Endodermal cell (in vitro differentiated cells): ENCODE data around the gene ABI3BP. TPM values are rescaled to one million over a fixed set of nuclear protein-coding genes. Genes with fewer than 3 reads are reported as not detected.

ENCODE experiments used
- DNase-seq: peaks from one replicate; pipeline ENCODE4 v3.0.0-alpha.2; 2017
- H3K27ac ChIP-seq: 2 replicates; pipeline ENCODE4 v1.5.1; 2013; ENCODE audit warnings: mild to moderate bottlenecking, low read depth, low read length, moderate library complexity
- H3K27me3 ChIP-seq: 2 replicates; pipeline ENCODE4 v1.6.1; 2013; ENCODE audit warnings: mild to moderate bottlenecking, low read length, moderate library complexity; ENCODE audit not compliant: insufficient read depth, control insufficient read depth, poor library complexity, severe bottlenecking
- H3K36me3 ChIP-seq: 2 replicates; pipeline ENCODE4 v1.7.0; 2013; ENCODE audit warnings: mild to moderate bottlenecking, low read length, moderate library complexity; ENCODE audit not compliant: control insufficient read depth, insufficient read depth
- H3K4me1 ChIP-seq: one replicate; pipeline ENCODE4 v1.7.0; 2013; ENCODE audit warnings: low read length; ENCODE audit not compliant: control insufficient read depth, insufficient read depth
- H3K4me3 ChIP-seq: 2 replicates; pipeline ENCODE4 v1.5.1; 2013; ENCODE audit warnings: mild to moderate bottlenecking, low read length, moderate library complexity
- H3K9ac ChIP-seq: 2 replicates; pipeline ENCODE4 v1.6.1; 2013; ENCODE audit warnings: mild to moderate bottlenecking, low read length, moderate library complexity; ENCODE audit not compliant: poor library complexity, severe bottlenecking; ENCODE audit errors: extremely low read depth
- H3K9me3 ChIP-seq: 2 replicates; pipeline ENCODE4 v1.6.1; 2013; ENCODE audit warnings: mild to moderate bottlenecking, low read length, moderate library complexity; ENCODE audit not compliant: control insufficient read depth
- H3K27ac Mint-ChIP-seq: 2 replicates; pipeline ENCODE4 v1.8.0; 2020; ENCODE audit warnings: mixed read lengths
- H3K27me3 Mint-ChIP-seq: 2 replicates; pipeline ENCODE4 v1.8.0; 2021; ENCODE audit warnings: mild to moderate bottlenecking, mixed read lengths; ENCODE audit not compliant: insufficient read depth
- H3K36me3 Mint-ChIP-seq: 2 replicates; pipeline ENCODE4 v1.8.0; 2020; ENCODE audit warnings: low read depth, mixed read lengths
- H3K4me1 Mint-ChIP-seq: 2 replicates; pipeline ENCODE4 v1.8.0; 2020; ENCODE audit warnings: mixed read lengths
- H3K4me3 Mint-ChIP-seq: 2 replicates; pipeline ENCODE4 v1.8.0; 2020; ENCODE audit warnings: mild to moderate bottlenecking, moderate library complexity, mixed read lengths
- H3K9me3 Mint-ChIP-seq: 2 replicates; pipeline ENCODE4 v1.8.0; 2020; ENCODE audit warnings: mild to moderate bottlenecking, mixed read lengths
- WGBS, 2 experiments: methylation state at CpG; one replicate each; pipeline versions ENCODE4 v1.1.5 to v1.1.7; 2013; ENCODE audit warnings: missing lambda C conversion rate in 2 of 2, mixed read lengths in 1 of 2; ENCODE audit not compliant: insufficient coverage in 1 of 2, insufficient read length in 1 of 2; 5-methylcytosine and 5-hydroxymethylcytosine counted together
- total RNA-seq, 2 donors: library from RNA; stranded (reverse); fragmentation: NEBNext Ultra II Directional in 1 of 2; extraction: Animal tissue kit (Norgen Biotek cat#: 25700) in 1 of 2; gene quantifications; 2 replicates in 1 of 2; 3 replicates in 1 of 2; pipeline ENCODE4 v1.2.1, GENCODE V29; 2021
- TF ChIP-seq, protein P1 (sequence below): fragments of 200-600 bp; sonication (generic); conservative IDR thresholded peaks from 2 replicates; pipeline ENCODE4 v1.5.0; 2021; ENCODE audit warnings: antibody characterized with exemption, mild to moderate bottlenecking

ABI3BP gene
- total RNA-seq, 2 donors from 2014 or later = 0.42 TPM; not detected in 1

- 91 to 100% methylated on average over 1 of the region's 1 CpG for WGBS, 2 experiments
- Mint-ChIP-seq H3K9me3 (no peaks in the 10 kb centered on the region), H3K27me3 (no peaks in the 10 kb centered on the region), H3K27ac (no peak overlapping the region), H3K36me3 (no peaks in the 10 kb centered on the region), H3K4me3 (no peak overlapping the region), H3K4me1 (no peaks in the 10 kb centered on the region)
- TF ChIP-seq, protein P1, sequence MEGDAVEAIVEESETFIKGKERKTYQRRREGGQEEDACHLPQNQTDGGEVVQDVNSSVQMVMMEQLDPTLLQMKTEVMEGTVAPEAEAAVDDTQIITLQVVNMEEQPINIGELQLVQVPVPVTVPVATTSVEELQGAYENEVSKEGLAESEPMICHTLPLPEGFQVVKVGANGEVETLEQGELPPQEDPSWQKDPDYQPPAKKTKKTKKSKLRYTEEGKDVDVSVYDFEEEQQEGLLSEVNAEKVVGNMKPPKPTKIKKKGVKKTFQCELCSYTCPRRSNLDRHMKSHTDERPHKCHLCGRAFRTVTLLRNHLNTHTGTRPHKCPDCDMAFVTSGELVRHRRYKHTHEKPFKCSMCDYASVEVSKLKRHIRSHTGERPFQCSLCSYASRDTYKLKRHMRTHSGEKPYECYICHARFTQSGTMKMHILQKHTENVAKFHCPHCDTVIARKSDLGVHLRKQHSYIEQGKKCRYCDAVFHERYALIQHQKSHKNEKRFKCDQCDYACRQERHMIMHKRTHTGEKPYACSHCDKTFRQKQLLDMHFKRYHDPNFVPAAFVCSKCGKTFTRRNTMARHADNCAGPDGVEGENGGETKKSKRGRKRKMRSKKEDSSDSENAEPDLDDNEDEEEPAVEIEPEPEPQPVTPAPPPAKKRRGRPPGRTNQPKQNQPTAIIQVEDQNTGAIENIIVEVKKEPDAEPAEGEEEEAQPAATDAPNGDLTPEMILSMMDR = no peak
- H3K36me3 ChIP-seq = no peaks in the 10 kb centered on the region
- no peak for DNase-seq
- H3K27ac ChIP-seq = no peak overlapping the region
- H3K4me1 ChIP-seq = no peaks in the 10 kb centered on the region
- no peak overlapping the region for H3K4me3 ChIP-seq
- H3K9ac ChIP-seq = no peak overlapping the region
- no peaks in the 10 kb centered on the region for H3K9me3 ChIP-seq
- H3K27me3 ChIP-seq = no peaks in the 10 kb centered on the region
Measured at GRCh38 chr3:100972867-100973266, 20.4 kb downstream of the ABI3BP start.

GRCh38 chr3:100972301-100972844 is 20.8 kb downstream of the ABI3BP start:
- H3K27ac ChIP-seq = no peak overlapping the region
- H3K36me3 ChIP-seq = no peaks in the 10 kb centered on the region
- Mint-ChIP-seq H3K27me3 (no peaks in the 10 kb centered on the region), H3K36me3 (no peaks in the 10 kb centered on the region), H3K9me3 (no peaks in the 10 kb centered on the region), H3K4me3 (no peak overlapping the region), H3K27ac (no peak overlapping the region), H3K4me1 (no peaks in the 10 kb centered on the region)
- WGBS, 2 experiments = 90 to 100% methylated on average over 1 to 2 of the region's 2 CpGs
- H3K9me3 ChIP-seq = no peaks in the 10 kb centered on the region
- H3K4me3 ChIP-seq = no peak overlapping the region
- no peaks in the 10 kb centered on the region for H3K27me3 ChIP-seq
- no peak overlapping the region for H3K9ac ChIP-seq
- H3K4me1 ChIP-seq = no peaks in the 10 kb centered on the region
- TF ChIP-seq, protein P1 = no peak
- DNase-seq = no peak

DNA sequence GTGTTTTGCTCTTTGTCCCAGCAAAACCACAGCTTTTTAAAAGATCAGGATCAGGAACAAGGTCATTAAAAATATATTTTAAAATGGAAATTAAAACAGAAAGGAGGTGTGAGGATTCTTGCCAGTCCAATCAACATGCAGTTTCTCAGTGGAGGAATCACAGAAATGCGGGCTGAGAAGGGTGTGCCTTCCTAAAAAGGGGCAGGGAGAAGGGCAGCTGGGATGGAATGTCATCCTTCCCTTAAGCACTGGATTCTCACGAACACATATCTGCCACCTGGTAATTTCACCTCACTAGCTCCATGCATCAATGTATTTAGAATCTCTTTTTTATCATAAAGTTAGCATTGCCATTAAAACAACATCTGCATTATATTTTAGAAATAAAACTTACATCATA is 21.4 kb downstream of the ABI3BP start:
- Histone ChIP-seq H3K9me3 (no peaks in the 10 kb centered on the region), H3K27me3 (no peaks in the 10 kb centered on the region), H3K4me3 (no peak overlapping the region), H3K27ac (no peak overlapping the region), H3K4me1 (no peaks in the 10 kb centered on the region), H3K9ac (no peak overlapping the region), H3K36me3 (no peaks in the 10 kb centered on the region)
- Mint-ChIP-seq H3K27me3 (no peaks in the 10 kb centered on the region), H3K36me3 (no peaks in the 10 kb centered on the region), H3K9me3 (no peaks in the 10 kb centered on the region), H3K4me1 (no peaks in the 10 kb centered on the region), H3K27ac (no peak overlapping the region), H3K4me3 (no peak overlapping the region)
- DNase-seq = no peak
- WGBS, 2 experiments = 40 to 74% methylated on average over 1 to 2 of the region's 2 CpGs
- TF ChIP-seq, protein P1 = no peak
